ENCODE measurements around the gene MALT1. TPM values are rescaled to one million over a fixed set of nuclear protein-coding genes. Genes with fewer than 3 reads are reported as not detected.
A peak's percentile ranks its signal among the peaks of the same experiment; 100 is the strongest.

Gene MALT1
- total RNA-seq, 2 donors from 2014 or later = 19.8 to 22.9 TPM

GRCh38 chr18:58785171-58785805, 114.0 kb downstream of the MALT1 start:
- ATAC-seq (peak; percentile 57), DNase-seq (peak in 1 of 2 donors; percentile 58)
- intact Hi-C loops (cut with DNase I, micrococcal nuclease) = no loop called here

GRCh38 chr18:58785870-58786269, 114.6 kb downstream of the MALT1 start:
- intact Hi-C loops (cut with DNase I, micrococcal nuclease) = no loop called here
- no peak for DNase-seq
- ATAC-seq = no peak

- ATAC-seq (no peak), DNase-seq (no peak)
- intact Hi-C loops (cut with DNase I, micrococcal nuclease) = no loop called here
These were observed 116.4 kb downstream of the MALT1 start for GRCh38 chr18:58787536-58788149.

GRCh38 chr18:58788470-58788869, 117.2 kb downstream of the MALT1 start:
- intact Hi-C loops (cut with DNase I, micrococcal nuclease) = no loop called here
- DNase-seq (no peak), ATAC-seq (no peak)

- ATAC-seq (peak; percentile 52), DNase-seq (peak; percentile 18 to 36)
- intact Hi-C loops (cut with DNase I, micrococcal nuclease) = no loop called here
These were observed 118.0 kb downstream of the MALT1 start for GRCh38 chr18:58788971-58789875.

- no peak for DNase-seq
- intact Hi-C loops (cut with DNase I, micrococcal nuclease) = no loop called here
- ATAC-seq = no peak
These were observed 118.6 kb downstream of the MALT1 start for GRCh38 chr18:58789876-58790240.

GRCh38 chr18:58792086-58792485, 120.8 kb downstream of the MALT1 start:
- intact Hi-C loops (cut with DNase I, micrococcal nuclease) = no loop called here
- ATAC-seq (no peak), DNase-seq (no peak)

- DNase-seq (no peak), ATAC-seq (no peak)
- intact Hi-C loops (cut with DNase I, micrococcal nuclease) = no loop called here
These were observed 122.1 kb downstream of the MALT1 start for GRCh38 chr18:58793361-58793760.

GRCh38 chr18:58796220-58796619, 125.0 kb downstream of the MALT1 start:
- DNase-seq = no peak
- intact Hi-C loops (cut with DNase I, micrococcal nuclease) = no loop called here
- no peak for ATAC-seq

- ATAC-seq (no peak), DNase-seq (no peak)
- intact Hi-C loops (cut with DNase I, micrococcal nuclease) = no loop called here
These were observed 129.3 kb downstream of the MALT1 start for GRCh38 chr18:58800582-58800981.

- intact Hi-C loops (cut with DNase I, micrococcal nuclease) = no loop called here
- no peak for DNase-seq
- ATAC-seq = no peak
These were observed 131.7 kb downstream of the MALT1 start for GRCh38 chr18:58802959-58803358.

GRCh38 chr18:58803978-58804377, 132.7 kb downstream of the MALT1 start:
- intact Hi-C loops (cut with DNase I, micrococcal nuclease) = no loop called here
- no peak for ATAC-seq
- no peak for DNase-seq

Other genes with a start within 250 kb of the MALT1 start
- gene ALPK2, start 42.4 kb upstream of the MALT1 start, total RNA-seq = under 1 TPM in 1 of 2 donors, not detected in 1; 0.15 TPM
- 10 to 100 TPM in 1 of 2 donors, 1 to 10 TPM in 1; 7.1 to 17.2 TPM for gene ZNF532, start 193.4 kb downstream of the MALT1 start, total RNA-seq

Measured in left colon (tissue), 2 donors.